ENCODE data around the gene MS4A12.
"Not testable (repeated sequence)": the region's sequence is repeated elsewhere in the genome, so short reads cannot be mapped to it uniquely, and the experiment has no call there.

Gene MS4A12

DNA sequence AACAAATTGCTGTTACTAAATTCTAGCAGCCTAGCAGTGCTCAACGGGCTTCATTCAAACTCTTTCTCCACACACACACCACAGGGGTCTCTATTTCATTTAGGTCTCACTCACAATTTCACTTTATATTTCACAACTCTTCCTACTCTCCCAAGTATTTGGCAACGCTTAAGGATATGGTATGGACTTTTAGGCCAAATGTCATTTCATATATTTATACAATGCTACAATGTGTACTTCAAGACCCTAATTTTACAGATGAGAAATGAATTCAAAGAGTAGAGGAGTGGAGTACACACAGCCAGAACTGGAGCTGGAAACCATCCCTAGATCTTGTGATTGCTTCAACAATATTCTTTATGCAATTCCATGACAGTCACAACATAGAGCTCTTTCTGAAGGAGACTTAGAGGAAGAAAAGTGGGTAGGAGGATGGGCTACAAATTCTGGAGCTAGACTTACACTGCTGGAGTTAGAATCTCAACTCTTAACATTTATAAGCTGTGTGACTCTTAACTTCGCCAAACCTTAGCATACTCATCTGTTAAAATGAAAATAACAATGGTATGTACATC is 20.2 kb downstream of the MS4A12 start:
- DNase-seq (ENCODE audit: low read depth): no peak

DNA sequence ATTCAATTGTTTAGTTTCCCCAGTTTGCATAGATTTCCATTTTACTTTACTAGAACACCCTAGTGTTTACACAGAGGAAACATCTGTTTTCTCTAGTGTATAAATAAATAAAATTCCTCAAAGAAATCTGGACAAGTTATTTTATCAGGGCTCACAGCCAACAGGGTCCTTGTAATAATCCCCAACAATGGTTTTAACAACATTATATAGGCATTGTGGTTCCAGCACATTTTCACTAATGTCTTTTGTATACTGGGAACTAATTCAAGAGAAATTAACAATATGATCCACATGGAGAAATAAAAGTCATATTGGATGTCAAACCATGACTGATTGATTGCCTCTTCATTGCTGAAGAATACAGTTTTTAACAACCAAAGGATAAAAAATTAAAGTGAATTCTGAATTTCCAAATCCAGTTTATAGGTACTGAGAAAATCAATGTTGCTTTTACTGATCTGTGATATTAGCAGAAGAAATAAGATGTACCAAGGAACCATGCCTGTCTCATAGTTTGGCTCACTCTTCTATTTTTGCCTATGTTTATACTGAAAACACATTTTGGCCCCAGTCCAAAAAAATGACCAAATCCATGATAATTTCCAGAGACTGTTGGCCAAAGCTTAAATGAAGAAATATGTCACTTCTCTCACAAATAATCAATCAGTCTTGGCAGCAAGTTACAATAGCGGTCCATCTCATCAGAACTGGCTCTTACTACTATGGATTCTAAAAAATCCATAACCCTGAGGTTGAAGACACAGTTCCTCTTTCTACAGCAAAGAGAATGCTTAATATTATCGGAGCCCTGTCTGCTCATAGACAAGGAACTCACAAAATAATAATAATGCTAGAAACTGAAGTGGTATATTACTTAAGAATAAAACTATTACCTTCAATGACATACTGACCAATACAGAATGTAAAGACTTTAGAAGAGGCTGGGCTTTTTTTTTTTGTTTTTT is 21.2 kb downstream of the MS4A12 start:
- no peak for DNase-seq (ENCODE audit: low read depth)

DNA sequence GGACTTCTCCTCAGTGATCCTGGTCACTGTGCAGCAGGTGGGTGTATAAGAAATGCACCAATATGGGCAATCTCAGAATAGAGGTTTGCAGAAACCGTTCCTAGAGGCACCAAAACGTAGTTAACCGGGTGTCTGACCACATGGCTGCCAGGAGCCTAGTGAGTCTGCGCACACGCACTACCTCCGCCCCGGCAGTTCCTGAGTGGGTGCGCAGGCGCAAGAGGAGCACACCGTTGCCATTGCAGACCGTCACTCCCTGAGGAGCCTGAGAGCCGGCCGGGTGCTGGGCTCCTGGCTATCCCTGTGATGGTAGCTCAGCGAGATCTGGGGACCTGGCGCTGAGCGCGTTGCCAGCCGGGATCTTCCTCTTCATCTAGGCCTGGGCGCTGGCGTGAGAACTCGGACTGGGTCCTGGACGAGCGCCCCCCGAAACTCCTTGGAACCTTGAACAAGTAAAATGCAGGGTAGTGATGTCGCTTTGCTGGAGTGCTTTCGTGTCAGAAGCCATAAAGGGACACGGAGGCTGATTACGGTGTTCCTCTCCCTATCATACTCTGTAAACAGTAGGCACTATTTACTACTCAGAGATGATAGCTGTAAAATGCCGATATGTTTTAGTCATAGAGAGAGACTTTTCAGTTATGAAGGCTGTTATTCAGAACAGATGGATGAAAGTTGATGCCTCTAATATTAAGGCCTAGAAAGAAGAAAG is 22.7 kb downstream of the MS4A12 start, which contains the start of gene MS4A13:
Gene MS4A13, plus strand, starts transcription at position 249 of the 712 bp plus-strand sequence. CDS start 2,692 bp downstream, outside the sequence.
- DNase-seq (ENCODE audit: low read depth): no peak

DNA sequence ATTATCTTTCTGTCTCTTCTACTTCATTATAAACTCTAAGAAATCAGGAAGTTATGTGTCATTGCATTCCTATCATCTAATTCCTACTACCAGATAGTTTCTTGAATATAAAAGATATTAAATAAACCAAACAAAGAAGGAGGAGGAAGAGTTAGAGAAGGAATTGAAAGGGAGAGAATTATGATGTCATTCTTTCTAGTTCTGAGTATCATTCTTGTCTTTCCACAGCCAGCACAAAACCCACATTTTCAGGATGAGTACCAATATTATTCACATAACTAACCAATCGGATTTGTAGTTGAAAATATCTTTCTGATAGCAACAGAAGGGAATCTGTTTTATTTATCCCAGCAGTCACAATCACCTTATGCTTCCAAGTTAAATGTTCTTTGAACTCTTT is 35.9 kb downstream of the MS4A12 start:
- DNase-seq (ENCODE audit: low read depth): no peak

DNA sequence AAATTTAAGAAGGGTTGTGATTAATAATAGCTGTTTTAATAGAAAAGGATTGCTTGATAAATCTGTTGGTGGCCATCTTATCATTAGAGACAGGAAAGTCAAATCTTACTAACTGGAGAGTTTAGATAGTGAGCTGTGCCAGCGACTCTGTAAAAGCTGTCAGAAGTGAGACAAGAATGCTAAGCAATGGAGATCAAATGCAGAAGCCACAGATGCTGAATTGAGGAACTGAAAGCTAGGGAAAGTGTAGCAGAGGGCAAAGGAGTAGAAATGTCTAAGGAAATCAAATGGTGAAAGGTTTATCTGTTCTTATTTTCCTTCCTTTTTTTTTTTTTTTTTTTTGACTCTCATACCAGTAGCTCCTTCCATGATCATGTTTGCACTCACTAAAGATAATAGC is 36.4 kb downstream of the MS4A12 start:
- DNase-seq (ENCODE audit: low read depth): no peak

DNA sequence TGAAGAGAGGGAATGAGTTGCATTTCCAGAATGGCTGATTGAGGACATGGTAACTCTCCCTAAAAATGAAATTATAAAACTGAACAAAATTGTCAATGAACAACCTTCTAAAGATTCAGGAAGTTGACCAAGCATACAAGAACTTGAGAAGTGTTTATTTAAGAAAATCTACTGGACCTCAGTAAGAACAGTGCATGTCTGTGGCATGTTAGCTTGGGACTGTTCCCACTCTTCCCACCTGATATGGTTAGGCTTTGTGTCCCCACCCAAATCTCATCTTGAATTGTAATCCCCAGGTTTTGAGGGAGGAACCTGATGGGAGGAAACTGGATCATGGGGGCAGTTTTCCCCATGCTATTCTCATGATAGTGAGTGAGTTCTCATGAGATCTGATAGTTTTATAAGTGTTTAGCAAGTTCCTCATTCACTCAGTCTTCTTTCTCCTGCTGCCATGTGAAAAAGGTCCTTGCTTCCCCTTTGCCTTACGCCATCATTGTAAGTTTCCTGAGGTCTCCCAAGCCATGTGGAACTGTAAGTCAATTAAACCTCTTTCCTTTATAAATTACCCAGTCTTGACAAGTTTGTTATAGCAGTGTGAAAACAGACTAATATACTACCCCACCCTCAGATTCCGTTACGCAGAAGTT is 38.0 kb downstream of the MS4A12 start:
- DNase-seq (ENCODE audit: low read depth): no peak

DNA sequence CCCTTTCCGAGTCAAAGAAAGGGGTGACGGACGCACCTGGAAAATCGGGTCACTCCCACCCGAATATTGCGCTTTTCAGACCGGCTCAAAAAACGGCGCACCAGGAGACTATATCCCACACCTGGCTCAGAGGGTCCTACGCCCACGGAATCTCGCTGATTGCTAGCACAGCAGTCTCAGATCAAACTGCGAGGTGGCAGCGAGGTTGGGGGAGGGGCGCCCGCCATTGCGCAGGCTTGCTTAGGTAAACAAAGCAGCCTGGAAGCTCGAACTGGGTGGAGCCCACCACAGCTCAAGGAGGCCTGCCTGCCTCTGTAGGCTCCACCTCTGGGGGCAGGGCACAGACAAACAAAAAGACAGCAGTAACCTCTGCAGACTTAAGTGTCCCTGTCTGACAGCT is 39.8 kb downstream of the MS4A12 start:
- not testable (repeated sequence) for DNase-seq (ENCODE audit: low read depth)

DNA sequence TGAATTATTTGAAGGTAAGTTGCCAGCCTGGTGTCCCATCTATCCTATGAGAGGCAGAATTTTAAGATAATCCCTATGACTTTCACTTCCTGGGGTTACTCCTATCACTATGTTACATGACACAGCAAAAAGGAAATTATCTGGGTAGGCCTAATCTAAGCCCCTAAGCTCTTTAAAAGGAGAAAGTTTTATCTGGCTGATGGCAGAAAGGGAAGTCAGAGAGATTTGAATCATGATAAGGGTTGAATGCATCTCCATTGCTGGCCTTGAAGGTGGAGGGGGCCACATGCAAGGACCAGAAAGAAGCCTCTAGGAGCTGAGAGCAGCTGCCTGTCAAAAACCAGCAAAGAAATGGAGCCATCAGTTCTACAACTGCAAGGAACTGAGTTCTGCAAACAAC is 46.0 kb downstream of the MS4A12 start:
- DNase-seq (ENCODE audit: low read depth): not testable (repeated sequence)

DNA sequence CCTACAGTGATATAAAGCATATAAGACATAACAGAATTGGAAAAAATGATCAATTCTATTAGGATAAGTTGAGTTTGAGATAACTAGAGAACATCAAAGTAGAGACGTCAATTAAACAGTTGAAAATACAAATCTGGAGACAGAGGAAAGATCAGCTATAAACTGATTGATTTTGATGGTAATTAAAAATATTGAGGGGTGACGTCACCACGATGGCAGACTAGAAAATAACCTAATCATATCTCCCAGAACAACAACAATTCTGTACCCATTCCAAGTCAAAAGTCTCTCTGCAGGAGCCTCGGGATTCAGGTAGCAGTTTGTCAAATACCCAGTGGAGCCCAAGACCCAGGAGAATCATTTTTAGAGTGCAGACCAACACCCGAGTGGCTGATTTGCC is 51.5 kb downstream of the MS4A12 start:
- DNase-seq (ENCODE audit: low read depth): no peak
